DOHH2 (cell line): ENCODE measurements around the gene TGFBR3.

Experiments
- CTCF ChIP-seq: fragments of 200-600 bp; sonication (generic); IDR thresholded peaks from one replicate; pipeline ENCODE4 v1.5.1; 2014; ENCODE audit warnings: antibody characterized with exemption, mild to moderate bottlenecking, low read depth, low read length; ENCODE audit not compliant: poor library complexity, severe bottlenecking
- EZH2phosphoT487 ChIP-seq: fragments of 200-600 bp; sonication (generic); IDR thresholded peaks from 2 replicates; pipeline ENCODE4 v1.6.1; 2017; ENCODE audit warnings: borderline replicate concordance, mild to moderate bottlenecking, antibody characterized with exemption, low read length, moderate library complexity, mixed read lengths

GRCh38 chr1:91807921-91808620 lies 77.9 kb downstream of the TGFBR3 start:
- TF ChIP-seq CTCF (no peak), EZH2phosphoT487 (no peak)
